HCT116 (cell line): ENCODE results near the gene XPNPEP1. TPM values are rescaled to one million over a fixed set of nuclear protein-coding genes. Genes with fewer than 3 reads are reported as not detected.

Source experiments
- ATAC-seq: fragments of 200-7000 bp; cut with Tn5 transposase; 2 replicates; pipeline ENCODE4 v1.9.1; 2020; ENCODE audit warnings: mild to moderate bottlenecking, moderate library complexity
- BruUV-seq: library from RNA; stranded (reverse); fragments of 400-500 nt; replicated peaks from 2 replicates; lab custom pipeline; 2021; lab: Mats Ljungman, UMichigan
- CTCF ChIA-PET: fragments of 300-600 bp; sonication (Branson Sonifier 250); formaldehyde crosslinking; loops from one replicate; lab custom pipeline; 2021; ENCODE audit warnings: antibody characterized with exemption; lab: Charles Lee
- POLR2A ChIA-PET: fragments of 300-600, 350-600 bp; sonication (Branson Sonifier 250); formaldehyde crosslinking; loops from one replicate; lab custom pipeline; 2021; ENCODE audit warnings: antibody characterized with exemption; lab: Charles Lee
- RAD21 ChIA-PET, 2 experiments: fragments of 300-600 bp; sonication (Branson Sonifier 250); formaldehyde crosslinking; loops; one replicate each; lab custom pipeline; 2023; ENCODE audit warnings: low total read pairs in 2 of 2; ENCODE audit not compliant: uncharacterized antibody in 2 of 2, unreplicated experiment in 2 of 2, low non-redundant PET in 1 of 2; lab: Charles Lee
- DNase-seq: peaks from one replicate; pipeline ENCODE4 v3.0.0-alpha.2; 2010; ENCODE audit warnings: low read depth, low spot score
- H2AFZ ChIP-seq: fragments of 200-600 bp; shearing (Covaris generic), sonication (generic); 2 replicates; pipeline ENCODE4 v1.6.1; 2017; ENCODE audit warnings: low read depth, mixed run types, mixed read lengths, antibody characterized with exemption, low read length; ENCODE audit not compliant: poor library complexity, severe bottlenecking
- H3K27ac ChIP-seq: 2 replicates; pipeline ENCODE4 v1.5.1; 2012; ENCODE audit warnings: low read depth, low read length
- H3K27me3 ChIP-seq: fragments of 200-600 bp; sonication (generic); 2 replicates; pipeline ENCODE4 v1.6.1; 2016; ENCODE audit warnings: mixed run types, low read length, mixed read lengths; ENCODE audit not compliant: insufficient read depth
- H3K36me3 ChIP-seq, 2 experiments: fragments of 200-500 bp in 1 of 2; fragments of 200-600 bp in 1 of 2; sonication (Bioruptor generic) in 1 of 2; sonication (generic) in 1 of 2; 2 replicates each; pipeline versions ENCODE4 v1.5.1 to v1.6.1; 2014 to 2016; ENCODE audit warnings: low read length in 2 of 2, inconsistent platforms in 1 of 2, mixed read lengths in 1 of 2, mixed run types in 1 of 2; ENCODE audit not compliant: insufficient read depth in 2 of 2, control insufficient read depth in 1 of 2
- H3K4me1 ChIP-seq, 2 experiments: fragments of 200-600 bp in 1 of 2; sonication (generic) in 1 of 2; 2 replicates each; pipeline versions ENCODE4 v1.5.1 to v1.6.1; 2012 to 2017; ENCODE audit warnings: low read length in 2 of 2, inconsistent platforms in 1 of 2, mild to moderate bottlenecking in 1 of 2, mixed read lengths in 1 of 2, mixed run types in 1 of 2, moderate library complexity in 1 of 2; ENCODE audit not compliant: insufficient read depth in 2 of 2, control insufficient read depth in 1 of 2
- H3K4me2 ChIP-seq: fragments of 200-600 bp; sonication (generic); 2 replicates; pipeline ENCODE4 v1.6.1; 2017; ENCODE audit warnings: mixed run types, low read length, mixed read lengths
- H3K4me3 ChIP-seq, 2 experiments: fragments of 200-600 bp in 1 of 2; sonication (generic) in 1 of 2; replicated peaks in 1 of 2; 2 replicates each; pipeline ENCODE4 v1.5.1; 2011 to 2016; ENCODE audit warnings: low read length in 2 of 2, control low read depth in 1 of 2, low read depth in 1 of 2, mild to moderate bottlenecking in 1 of 2, mixed read lengths in 1 of 2, mixed run types in 1 of 2
- H3K79me2 ChIP-seq: fragments of 200-600 bp; sonication (generic); 2 replicates; pipeline ENCODE4 v1.6.1; 2017; ENCODE audit warnings: mild to moderate bottlenecking, mixed run types, low read length, moderate library complexity, mixed read lengths; ENCODE audit not compliant: insufficient read depth
- H3K9ac ChIP-seq: fragments of 200-600 bp; sonication (generic); 2 replicates; pipeline ENCODE4 v1.6.1; 2016; ENCODE audit warnings: low read length, mixed read lengths
- H3K9me2 ChIP-seq: fragments of 200-600 bp; sonication (generic), shearing (Covaris generic); 2 replicates; pipeline ENCODE4 v1.6.1; 2017; ENCODE audit warnings: mixed run types, mild to moderate bottlenecking, moderate library complexity; ENCODE audit not compliant: insufficient read depth
- H3K9me3 ChIP-seq, 2 experiments: fragments of 200-500 bp in 1 of 2; fragments of 200-600 bp in 1 of 2; sonication (Bioruptor generic) in 1 of 2; sonication (generic) in 1 of 2; 2 replicates each; pipeline ENCODE4 v1.6.1; 2014 to 2017; ENCODE audit warnings: low read length in 2 of 2, mixed read lengths in 2 of 2, inconsistent platforms in 1 of 2, low read depth in 1 of 2, mild to moderate bottlenecking in 1 of 2, mixed run types in 1 of 2, moderate library complexity in 1 of 2; ENCODE audit not compliant: control insufficient read depth in 1 of 2, insufficient read depth in 1 of 2
- H4K20me1 ChIP-seq: fragments of 200-600 bp; sonication (generic), shearing (Covaris generic); 2 replicates; pipeline ENCODE4 v1.6.1; 2017; ENCODE audit warnings: mixed run types, mild to moderate bottlenecking, moderate library complexity; ENCODE audit not compliant: insufficient read depth
- ATF3 ChIP-seq: IDR thresholded peaks from 2 replicates; pipeline ENCODE4 v1.6.1; 2012
- CBX3 ChIP-seq: IDR thresholded peaks from 2 replicates; pipeline ENCODE4 v1.6.1; 2012; ENCODE audit warnings: low read depth
- EGR1 ChIP-seq: IDR thresholded peaks from 2 replicates; pipeline ENCODE4 v1.6.1; 2012; ENCODE audit warnings: low read depth
- EZH2 ChIP-seq: fragments of 200-600 bp; sonication (generic); IDR thresholded peaks from 2 replicates; pipeline ENCODE4 v1.6.1; 2017; ENCODE audit warnings: antibody characterized with exemption, mixed run types
- FOSL1 ChIP-seq: IDR thresholded peaks from 2 replicates; pipeline ENCODE4 v1.6.1; 2012; ENCODE audit warnings: low read depth
- MAX ChIP-seq: IDR thresholded peaks from 2 replicates; pipeline ENCODE4 v1.6.1; 2012
- POLR2AphosphoS5 ChIP-seq: IDR thresholded peaks from 2 replicates; pipeline ENCODE4 v1.6.1; 2011; ENCODE audit warnings: mild to moderate bottlenecking, low read depth, low read length, moderate library complexity
- RAD21 ChIP-seq: IDR thresholded peaks from 2 replicates; pipeline ENCODE4 v1.6.1; 2012; ENCODE audit warnings: low read depth, mild to moderate bottlenecking
- REST ChIP-seq: IDR thresholded peaks from 2 replicates; pipeline ENCODE4 v1.6.1; 2012; ENCODE audit warnings: low read depth
- SIN3A ChIP-seq: IDR thresholded peaks from 2 replicates; pipeline ENCODE4 v1.6.1; 2012; ENCODE audit warnings: low read depth
- TCF7L2 ChIP-seq: IDR thresholded peaks from 2 replicates; pipeline ENCODE4 v1.7.0; 2011; ENCODE audit warnings: borderline replicate concordance, inconsistent platforms; ENCODE audit not compliant: insufficient read depth, insufficient read length; ENCODE audit errors: extremely low read depth
- ZFX ChIP-seq: fragments of 450-650 bp; IDR thresholded peaks from 2 replicates; pipeline ENCODE4 v1.6.1; 2017
- ZNF274 ChIP-seq: fragments of 200-500 bp; sonication (Bioruptor generic); IDR thresholded peaks from 2 replicates; pipeline ENCODE4 v1.6.1; 2014; ENCODE audit warnings: mild to moderate bottlenecking, low read depth, low read length, inconsistent platforms
- intact Hi-C: fragments of 100-400 bp; cut with micrococcal nuclease; formaldehyde crosslinking; loops from 2 replicates; pipeline ENCODE4 v1.10.0; 2022
- total RNA-seq: library from RNA; stranded (reverse); gene quantifications from one replicate; pipeline ENCODE4 v1.2.1, GENCODE V29; 2021; ENCODE audit not compliant: unreplicated experiment

Gene XPNPEP1
- total RNA-seq, 1 experiment from 2014 or later, result 87.3 TPM

GRCh38 chr10:109871476-109871875 lies 51.8 kb downstream of the XPNPEP1 start:
- CTCF ChIA-PET, result interaction anchor here (1.2 to 1.4 kb wide), 3 partner anchors 9 to 13 kb away, joined by 3 to 4 read pairs (median 4); no protein-coding TSS in a partner anchor
- POLR2A ChIA-PET, result no interaction called here
- peak; percentile 10; the same call in 1 of the 2 replicates for ATAC-seq

More at GRCh38 chr10:109871476-109871875, 51.8 kb downstream of the XPNPEP1 start:
- H3K4me1 ChIP-seq, result no peaks in the 10 kb centered on the region
- H3K4me3 ChIP-seq, result no peak overlapping the region
- intact Hi-C loops, result no loop called here
- no peak for DNase-seq
- H4K20me1 ChIP-seq, result no peaks in the 10 kb centered on the region
- RAD21 ChIA-PET, result no interaction called here
- H3K9me3 ChIP-seq, result no peaks in the 10 kb centered on the region
- no peak overlapping the region for H3K4me2 ChIP-seq
- no peak for TF ChIP-seq EZH2
- no peak for TF ChIP-seq ATF3
- no peak for TF ChIP-seq ZNF274
- no peak for TF ChIP-seq REST
- TF ChIP-seq CBX3, result no peak
- TF ChIP-seq MAX, result no peak
- no peak for TF ChIP-seq ZFX
- TF ChIP-seq TCF7L2, result no peak
- TF ChIP-seq POLR2AphosphoS5, result no peak
- TF ChIP-seq FOSL1, result no peak
- no peak for TF ChIP-seq RAD21
- TF ChIP-seq EGR1, result no peak
- no peak for TF ChIP-seq SIN3A
- H3K27me3 ChIP-seq, result no peaks in the 10 kb centered on the region
- H3K9me2 ChIP-seq, result no peaks in the 10 kb centered on the region
- no TSS peak for BruUV-seq
- H3K27ac ChIP-seq, result no peak overlapping the region
- no peak overlapping the region for H2AFZ ChIP-seq
- no peaks in the 10 kb centered on the region for H3K79me2 ChIP-seq
- H3K9ac ChIP-seq, result no peak overlapping the region
- H3K36me3 ChIP-seq, result peaks cover 12 to 41% of the 10 kb centered on the region in 2 experiments
